Vagina (tissue), 2 donors: ENCODE data around the gene UBIAD1.

Source experiments
- POLR2A ChIP-seq, 2 donors: fragments of 450-650 bp; IDR thresholded peaks; one replicate each; pipeline ENCODE4 v1.6.1; 2017; ENCODE audit warnings: antibody characterized with exemption in 2 of 2, mild to moderate bottlenecking in 2 of 2, moderate library complexity in 2 of 2
- POLR2AphosphoS5 ChIP-seq, 2 donors: sonication (generic); formaldehyde crosslinking; IDR thresholded peaks; one replicate each; pipeline ENCODE4 v1.9.0; 2017; ENCODE audit warnings: antibody characterized with exemption in 2 of 2, mild to moderate bottlenecking in 2 of 2, low read depth in 1 of 2; ENCODE audit not compliant: insufficient read depth in 1 of 2
- TF ChIP-seq, protein P1 (sequence below), 3 experiments: fragments of 450-650 bp in 2 of 3; fragments of 200-600 bp in 1 of 3; sonication (generic) in 1 of 3; IDR thresholded peaks; one replicate each; pipeline ENCODE4 v1.5.1; 2017 to 2019; ENCODE audit warnings: antibody characterized with exemption in 3 of 3, mild to moderate bottlenecking in 2 of 3, moderate library complexity in 2 of 3

DNA sequence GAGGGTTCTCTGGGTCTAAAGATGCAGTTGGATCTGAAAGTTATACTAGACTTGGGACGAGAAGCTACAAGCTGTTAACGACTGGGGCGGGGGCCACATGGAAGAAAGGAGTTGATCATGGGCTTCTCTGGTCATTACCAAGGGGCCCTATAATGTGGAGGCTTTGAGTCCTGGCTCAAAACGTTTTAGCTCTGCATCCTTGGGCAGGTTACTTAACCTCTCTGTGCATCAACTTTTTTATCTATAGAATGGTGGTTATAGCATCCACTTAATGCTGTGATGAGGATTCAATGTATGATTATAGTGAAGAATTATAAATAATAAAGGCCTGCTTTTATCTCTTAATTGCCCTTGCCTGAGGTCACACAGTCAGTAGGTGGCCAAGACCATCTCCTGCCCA is 53.1 kb downstream of the UBIAD1 start:
- TF ChIP-seq, protein P1, sequence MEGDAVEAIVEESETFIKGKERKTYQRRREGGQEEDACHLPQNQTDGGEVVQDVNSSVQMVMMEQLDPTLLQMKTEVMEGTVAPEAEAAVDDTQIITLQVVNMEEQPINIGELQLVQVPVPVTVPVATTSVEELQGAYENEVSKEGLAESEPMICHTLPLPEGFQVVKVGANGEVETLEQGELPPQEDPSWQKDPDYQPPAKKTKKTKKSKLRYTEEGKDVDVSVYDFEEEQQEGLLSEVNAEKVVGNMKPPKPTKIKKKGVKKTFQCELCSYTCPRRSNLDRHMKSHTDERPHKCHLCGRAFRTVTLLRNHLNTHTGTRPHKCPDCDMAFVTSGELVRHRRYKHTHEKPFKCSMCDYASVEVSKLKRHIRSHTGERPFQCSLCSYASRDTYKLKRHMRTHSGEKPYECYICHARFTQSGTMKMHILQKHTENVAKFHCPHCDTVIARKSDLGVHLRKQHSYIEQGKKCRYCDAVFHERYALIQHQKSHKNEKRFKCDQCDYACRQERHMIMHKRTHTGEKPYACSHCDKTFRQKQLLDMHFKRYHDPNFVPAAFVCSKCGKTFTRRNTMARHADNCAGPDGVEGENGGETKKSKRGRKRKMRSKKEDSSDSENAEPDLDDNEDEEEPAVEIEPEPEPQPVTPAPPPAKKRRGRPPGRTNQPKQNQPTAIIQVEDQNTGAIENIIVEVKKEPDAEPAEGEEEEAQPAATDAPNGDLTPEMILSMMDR (IDR thresholded peaks at IDR 0.05) = no peak
- no peak for TF ChIP-seq POLR2A (IDR thresholded peaks at IDR 0.05)
- TF ChIP-seq POLR2AphosphoS5 (IDR thresholded peaks at IDR 0.05; ENCODE audit: insufficient read depth in 1 of 2, low read depth in 1 of 2) = no peak
